ENCODE results near the gene CTNNA2.

DNA sequence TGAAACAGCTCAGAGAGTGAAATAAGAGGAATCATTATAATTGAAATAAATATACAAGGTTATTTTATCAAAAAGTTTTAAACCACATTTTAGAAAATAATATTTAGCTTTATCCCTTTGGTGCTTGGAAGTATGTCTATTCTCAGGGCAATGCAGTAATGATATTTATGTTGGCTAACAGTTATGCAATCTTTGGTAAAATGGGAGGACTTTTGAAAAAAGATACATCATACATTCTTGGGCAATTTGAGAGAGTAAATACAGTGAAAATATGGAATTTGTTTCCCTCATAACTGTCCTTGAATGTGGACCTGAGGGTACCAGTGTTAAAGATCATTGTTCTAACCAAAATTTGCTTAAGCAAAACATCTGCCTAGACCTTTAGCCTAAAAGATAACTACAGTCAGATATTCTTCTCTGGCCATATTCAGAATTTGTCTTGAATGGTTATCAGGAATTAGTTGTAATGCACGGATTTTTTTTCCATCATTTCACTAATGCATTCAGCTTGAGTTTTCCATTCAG, 654.5 kb downstream of the CTNNA2 start:
- TF ChIP-seq, protein P1, sequence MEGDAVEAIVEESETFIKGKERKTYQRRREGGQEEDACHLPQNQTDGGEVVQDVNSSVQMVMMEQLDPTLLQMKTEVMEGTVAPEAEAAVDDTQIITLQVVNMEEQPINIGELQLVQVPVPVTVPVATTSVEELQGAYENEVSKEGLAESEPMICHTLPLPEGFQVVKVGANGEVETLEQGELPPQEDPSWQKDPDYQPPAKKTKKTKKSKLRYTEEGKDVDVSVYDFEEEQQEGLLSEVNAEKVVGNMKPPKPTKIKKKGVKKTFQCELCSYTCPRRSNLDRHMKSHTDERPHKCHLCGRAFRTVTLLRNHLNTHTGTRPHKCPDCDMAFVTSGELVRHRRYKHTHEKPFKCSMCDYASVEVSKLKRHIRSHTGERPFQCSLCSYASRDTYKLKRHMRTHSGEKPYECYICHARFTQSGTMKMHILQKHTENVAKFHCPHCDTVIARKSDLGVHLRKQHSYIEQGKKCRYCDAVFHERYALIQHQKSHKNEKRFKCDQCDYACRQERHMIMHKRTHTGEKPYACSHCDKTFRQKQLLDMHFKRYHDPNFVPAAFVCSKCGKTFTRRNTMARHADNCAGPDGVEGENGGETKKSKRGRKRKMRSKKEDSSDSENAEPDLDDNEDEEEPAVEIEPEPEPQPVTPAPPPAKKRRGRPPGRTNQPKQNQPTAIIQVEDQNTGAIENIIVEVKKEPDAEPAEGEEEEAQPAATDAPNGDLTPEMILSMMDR (IDR thresholded peaks at IDR 0.05), result no peak
- TF ChIP-seq POLR2A (IDR thresholded peaks at IDR 0.05), result no peak

Data from right lobe of liver (tissue), 4 donors.